Measurements from ENCODE around the gene MACROD1.
A peak's percentile ranks its signal among the peaks of the same experiment; 100 is the strongest.

Gene MACROD1

GRCh38 chr11:63997104-63997700 lies 168.7 kb downstream of the MACROD1 start:
- no peak overlapping the region for H3K4me3 ChIP-seq (ENCODE audit: control insufficient read depth, low read depth, low read length)
- TF ChIP-seq CTCF (conservative IDR thresholded peaks at IDR 0.05; ENCODE audit: control insufficient read depth, insufficient read depth, low read depth, low read length) = no peak
- no peak for DNase-seq (ENCODE audit: low read depth)

GRCh38 chr11:63996512-63996911 lies 169.4 kb downstream of the MACROD1 start:
- DNase-seq (ENCODE audit: low read depth) = no peak
- no peak for TF ChIP-seq CTCF (conservative IDR thresholded peaks at IDR 0.05; ENCODE audit: control insufficient read depth, insufficient read depth, low read depth, low read length)
- H3K4me3 ChIP-seq (ENCODE audit: control insufficient read depth, low read depth, low read length) = no peak overlapping the region

- no peak for TF ChIP-seq CTCF (conservative IDR thresholded peaks at IDR 0.05; ENCODE audit: control insufficient read depth, insufficient read depth, low read depth, low read length)
- H3K4me3 ChIP-seq (ENCODE audit: control insufficient read depth, low read depth, low read length) = no peak overlapping the region
- no peak for DNase-seq (ENCODE audit: low read depth)
Measured at GRCh38 chr11:63993993-63994392, 171.9 kb downstream of the MACROD1 start.

- TF ChIP-seq CTCF (conservative IDR thresholded peaks at IDR 0.05; ENCODE audit: control insufficient read depth, insufficient read depth, low read depth, low read length) = no peak
- no peak overlapping the region for H3K4me3 ChIP-seq (ENCODE audit: control insufficient read depth, low read depth, low read length)
- no peak for DNase-seq (ENCODE audit: low read depth)
Measured at GRCh38 chr11:63993100-63993499, 172.8 kb downstream of the MACROD1 start.

- TF ChIP-seq CTCF (conservative IDR thresholded peaks at IDR 0.05; ENCODE audit: control insufficient read depth, insufficient read depth, low read depth, low read length) = no peak
- H3K4me3 ChIP-seq (ENCODE audit: control insufficient read depth, low read depth, low read length) = no peak overlapping the region
- DNase-seq (ENCODE audit: low read depth) = no peak
Measured at GRCh38 chr11:63991558-63991957, 174.4 kb downstream of the MACROD1 start.

- DNase-seq (ENCODE audit: low read depth) = no peak
- TF ChIP-seq CTCF (conservative IDR thresholded peaks at IDR 0.05; ENCODE audit: control insufficient read depth, insufficient read depth, low read depth, low read length) = no peak
- H3K4me3 ChIP-seq (ENCODE audit: control insufficient read depth, low read depth, low read length) = peak overlapping the region; percentile 84
Measured at GRCh38 chr11:63986932-63987513, 178.9 kb downstream of the MACROD1 start.

Measured in fibroblast of mammary gland (primary cell).